Stimulated activated CD8-positive, alpha-beta memory T cell treated with anti-CD3 and anti-CD28 coated beads, Interleukin-7, amount 100 ng/mL, for 24 hours (primary cell): ENCODE results near the gene HNF1A.
A peak's percentile ranks its signal among the peaks of the same experiment; 100 is the strongest.
"Not testable (repeated sequence)": the region's sequence is repeated elsewhere in the genome, so short reads cannot be mapped to it uniquely, and the experiment has no call there.

Source experiments
- DNase-seq: peaks from one replicate; pipeline ENCODE4 v3.0.0-alpha.2; 2020; ENCODE audit warnings: low read depth

HNF1A gene

GRCh38 chr12:121011820-121012219 is 33.5 kb downstream of the HNF1A start:
- no peak for DNase-seq

GRCh38 chr12:121013715-121014114 is 35.4 kb downstream of the HNF1A start:
- DNase-seq, result no peak

GRCh38 chr12:121015825-121016766 is 37.8 kb downstream of the HNF1A start, which contains the start of gene C12orf43:
Gene C12orf43, minus strand, starts transcription at chr12:121016487. Its CDS starts 13 bp downstream, at chr12:121016474.
- peak; percentile 82 for DNase-seq

GRCh38 chr12:121017966-121018491 is 39.7 kb downstream of the HNF1A start:
- no peak for DNase-seq

- DNase-seq, result no peak
Measured at GRCh38 chr12:121018860-121019617, 40.7 kb downstream of the HNF1A start.

GRCh38 chr12:121021754-121022153 is 43.4 kb downstream of the HNF1A start:
- DNase-seq, result no peak

GRCh38 chr12:121022713-121023112 is 44.4 kb downstream of the HNF1A start:
- DNase-seq, result no peak

- no peak for DNase-seq
Measured at GRCh38 chr12:121023799-121024198, 45.5 kb downstream of the HNF1A start.

GRCh38 chr12:121025442-121026226 is 47.3 kb downstream of the HNF1A start:
- DNase-seq, result no peak

- DNase-seq, result no peak
Measured at GRCh38 chr12:121026274-121027045, 48.1 kb downstream of the HNF1A start.

GRCh38 chr12:121030576-121031212 is 52.4 kb downstream of the HNF1A start:
- DNase-seq, result no peak

- DNase-seq, result no peak
Measured at GRCh38 chr12:121033625-121034349, 55.4 kb downstream of the HNF1A start.

GRCh38 chr12:121034616-121035305 is 56.4 kb downstream of the HNF1A start:
- no peak for DNase-seq

GRCh38 chr12:121036810-121037326 is 58.5 kb downstream of the HNF1A start:
- DNase-seq, result no peak

- no peak for DNase-seq
Measured at GRCh38 chr12:121038861-121039668, 60.7 kb downstream of the HNF1A start, which contains the start of gene OASL. Gene OASL, minus strand, starts transcription at chr12:121039246. Its CDS starts 275 bp downstream, at chr12:121038971.

GRCh38 chr12:121043067-121043466 is 64.7 kb downstream of the HNF1A start:
- no peak for DNase-seq

- not testable (repeated sequence) for DNase-seq
Measured at GRCh38 chr12:121047400-121047799, 69.1 kb downstream of the HNF1A start.

GRCh38 chr12:121048442-121048841 is 70.1 kb downstream of the HNF1A start:
- no peak for DNase-seq
